NCI-H2227 treated with DMSO at 0.1 percent for 48 hours (cell line): ENCODE data around the gene RFK.
"Not testable (repeated sequence)": the region's sequence is repeated elsewhere in the genome, so short reads cannot be mapped to it uniquely, and the experiment has no call there.

Experiments
- DNase-seq: peaks from one replicate; lab custom pipeline; 2025; lab: John Stamatoyannopoulos, UW

RFK gene

DNA sequence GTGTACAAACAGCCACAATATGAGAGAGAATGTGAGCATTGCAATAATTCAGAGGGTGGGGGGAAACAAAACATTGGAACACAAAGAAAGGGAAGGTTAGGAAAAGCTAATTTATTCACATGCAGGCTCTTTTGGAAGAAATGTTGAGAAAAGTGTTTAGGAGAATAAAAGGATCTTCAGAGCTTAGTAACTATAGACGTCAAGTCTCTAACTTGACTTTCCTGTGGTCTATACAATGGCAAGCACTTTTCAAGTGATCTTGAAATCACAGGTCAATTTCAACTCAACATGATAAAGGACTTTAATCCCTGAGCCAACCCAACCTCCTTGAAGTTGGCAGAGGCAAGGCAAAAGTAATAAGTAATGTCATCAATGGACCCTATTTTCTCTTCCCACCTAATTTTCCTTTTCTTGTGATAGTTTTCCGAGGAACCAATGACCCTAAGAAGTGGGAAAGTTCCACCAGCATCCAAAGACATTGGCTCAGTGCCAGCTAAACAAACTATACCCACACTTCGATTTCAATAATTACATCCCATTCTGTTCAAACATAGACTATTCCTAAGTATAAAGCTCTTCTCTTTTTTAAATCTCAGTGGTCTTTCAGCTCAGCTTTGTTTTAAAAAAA lies 23.7 kb downstream of the RFK start:
- DNase-seq: peak; percentile 10

- peak; percentile 57 for DNase-seq
Observed at GRCh38 chr9:76369583-76369982, 24.6 kb downstream of the RFK start.

- no peak for DNase-seq
Observed at GRCh38 chr9:76366275-76366674, 28.0 kb downstream of the RFK start.

- no peak for DNase-seq
Observed at GRCh38 chr9:76365028-76365427, 29.2 kb downstream of the RFK start.

GRCh38 chr9:76363032-76363395 lies 31.2 kb downstream of the RFK start:
- DNase-seq: no peak

GRCh38 chr9:76362332-76363031 lies 31.7 kb downstream of the RFK start:
- DNase-seq: not testable (repeated sequence)

DNA sequence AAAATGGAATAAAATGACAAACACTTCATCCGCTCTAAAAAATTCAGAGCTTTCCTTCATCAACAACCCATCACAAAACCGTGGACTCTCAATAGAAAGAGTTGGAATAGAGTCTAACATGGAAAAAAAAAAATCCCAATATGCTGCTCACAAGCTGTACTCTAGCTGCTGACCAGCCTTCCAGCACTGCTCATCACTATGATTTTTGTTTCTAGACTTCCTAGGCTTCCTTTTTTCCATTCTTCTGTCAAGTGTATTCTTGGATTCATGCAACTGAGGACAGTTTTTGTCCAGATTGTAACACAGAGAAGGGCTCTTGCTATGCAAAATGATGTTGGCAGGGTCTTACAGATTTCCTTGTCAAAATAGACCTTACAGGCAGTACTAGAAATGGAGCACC lies 34.5 kb downstream of the RFK start:
- no peak for DNase-seq

GRCh38 chr9:76359365-76359764 lies 34.9 kb downstream of the RFK start:
- DNase-seq: no peak

- no peak for DNase-seq
Observed at GRCh38 chr9:76358628-76359280, 35.5 kb downstream of the RFK start.

- DNase-seq: no peak
Observed at GRCh38 chr9:76357555-76357954, 36.7 kb downstream of the RFK start.

DNA sequence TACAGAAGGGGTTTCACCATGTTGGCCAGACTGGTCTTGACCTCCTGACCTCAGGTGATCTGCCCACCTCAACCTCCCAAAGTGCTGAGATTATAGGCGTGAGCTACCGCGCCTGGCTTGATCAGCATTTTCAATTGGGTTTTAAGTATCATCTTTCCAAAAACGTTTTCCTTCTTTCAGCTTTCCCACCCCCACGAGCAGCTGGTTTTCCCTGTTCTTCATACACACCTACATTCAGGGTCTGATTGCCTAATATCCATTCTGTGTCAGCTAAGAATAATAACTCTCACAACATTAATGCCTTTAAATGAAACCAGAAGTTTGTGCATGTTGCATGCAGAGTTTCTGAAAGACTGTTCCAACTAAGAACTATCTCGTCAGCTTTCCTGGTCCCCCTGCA lies 38.3 kb downstream of the RFK start:
- DNase-seq: no peak

- no peak for DNase-seq
Observed at GRCh38 chr9:76354221-76354620, 40.0 kb downstream of the RFK start.

DNA sequence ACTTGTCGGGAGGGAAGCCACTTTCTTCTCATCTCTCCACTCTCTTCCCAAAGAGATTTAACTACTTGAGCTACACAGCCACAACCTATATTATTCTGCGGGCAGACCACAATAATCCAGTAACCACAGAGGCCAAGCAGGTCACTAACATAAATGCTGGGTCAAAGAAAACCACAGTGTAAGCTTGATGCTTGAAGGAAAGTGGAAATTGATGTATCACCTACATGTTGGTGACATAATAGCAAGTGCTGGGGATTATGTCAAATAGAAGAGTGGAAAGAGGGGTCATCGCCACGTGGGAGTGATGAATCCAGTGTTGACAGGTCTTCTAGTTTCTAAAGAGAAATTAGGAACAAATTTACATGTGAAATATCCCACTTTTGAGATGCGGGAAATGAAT lies 40.9 kb downstream of the RFK start:
- DNase-seq: no peak

DNA sequence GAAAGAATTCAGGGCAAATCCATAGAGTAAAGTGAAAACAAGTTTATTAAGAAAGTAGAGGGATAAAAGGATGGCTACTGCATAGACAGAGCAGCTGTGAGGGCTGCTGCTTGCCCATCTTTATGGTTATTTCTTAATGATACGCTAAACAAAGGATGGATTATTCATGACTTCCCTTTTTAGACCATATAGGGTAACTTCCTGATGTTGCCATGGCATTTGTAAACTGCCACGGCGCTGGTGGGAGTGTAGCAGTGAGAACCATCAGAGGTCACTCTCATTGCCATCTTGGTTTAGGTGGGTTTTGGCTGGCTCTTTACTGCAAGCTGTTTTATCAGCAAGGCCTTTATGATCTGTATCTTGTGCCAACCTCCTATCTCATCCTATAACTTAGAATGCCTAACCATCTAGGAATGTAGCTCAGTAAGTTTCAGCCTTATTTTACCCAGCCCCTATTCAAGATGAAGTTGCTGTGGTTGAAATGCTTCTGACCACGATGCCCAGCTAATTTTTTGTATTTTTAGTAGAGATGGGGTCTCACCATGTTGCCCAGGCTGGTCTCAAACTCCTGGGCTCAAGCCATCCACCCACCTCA lies 42.1 kb downstream of the RFK start:
- no peak for DNase-seq

DNA sequence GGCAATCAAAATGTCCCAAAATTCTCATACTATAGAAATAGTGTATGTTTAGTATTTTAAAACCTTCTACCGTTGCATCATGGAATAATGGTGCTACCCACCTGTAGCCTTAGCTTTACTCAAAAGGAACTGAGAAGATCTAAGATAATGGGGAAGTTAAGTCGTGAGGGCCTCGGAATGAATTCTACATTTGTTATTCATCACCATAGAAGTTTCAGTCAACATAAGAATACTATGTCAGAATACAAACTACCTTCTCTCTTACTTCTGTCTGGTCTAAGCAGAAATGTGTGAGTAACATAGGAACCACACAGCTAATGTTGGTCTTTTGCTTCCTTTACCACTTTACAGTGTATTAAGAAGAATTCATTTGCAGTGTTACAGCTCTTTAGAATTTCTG lies 43.2 kb downstream of the RFK start:
- DNase-seq: no peak

DNA sequence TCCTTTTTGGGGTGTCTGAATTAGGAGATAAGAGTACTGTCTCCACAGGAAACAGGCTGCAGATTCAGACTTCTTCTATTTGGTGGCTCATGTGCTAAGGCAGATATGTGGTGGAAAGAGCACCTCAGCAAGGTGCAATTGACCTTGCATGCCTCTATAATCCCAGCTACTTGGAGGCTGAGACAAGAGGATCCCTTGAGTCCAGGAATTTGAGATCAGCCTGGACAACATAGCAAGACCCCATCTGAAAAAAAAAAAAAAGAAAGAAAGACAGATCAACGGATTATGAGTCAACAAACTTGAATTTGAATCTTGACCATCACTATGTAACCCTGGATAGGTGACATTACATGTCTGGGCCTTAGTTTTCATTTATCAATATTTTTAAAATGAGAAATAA lies 44.4 kb downstream of the RFK start:
- DNase-seq: no peak

- no peak for DNase-seq
Observed at GRCh38 chr9:76342858-76343257, 51.4 kb downstream of the RFK start.

DNA sequence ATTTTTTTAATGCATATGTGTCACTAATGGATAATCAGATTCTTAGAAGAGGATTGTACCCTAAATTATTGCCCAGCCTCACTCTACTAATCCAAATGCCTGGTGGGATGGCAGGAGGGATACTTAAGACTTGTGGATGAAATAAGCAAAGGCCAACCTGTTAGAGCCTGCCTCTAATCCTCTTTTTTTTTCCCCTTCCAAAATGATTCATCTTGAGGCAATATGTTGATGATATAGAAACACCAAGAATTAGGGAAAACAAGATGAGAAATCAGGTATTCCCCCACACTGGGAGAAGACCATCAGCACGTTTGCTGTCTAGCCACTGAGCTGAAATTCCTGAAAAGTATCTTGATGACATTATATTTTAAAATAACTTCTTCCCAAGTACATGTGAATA lies 52.0 kb downstream of the RFK start:
- DNase-seq: no peak

GRCh38 chr9:76341616-76342015 lies 52.6 kb downstream of the RFK start:
- no peak for DNase-seq

DNA sequence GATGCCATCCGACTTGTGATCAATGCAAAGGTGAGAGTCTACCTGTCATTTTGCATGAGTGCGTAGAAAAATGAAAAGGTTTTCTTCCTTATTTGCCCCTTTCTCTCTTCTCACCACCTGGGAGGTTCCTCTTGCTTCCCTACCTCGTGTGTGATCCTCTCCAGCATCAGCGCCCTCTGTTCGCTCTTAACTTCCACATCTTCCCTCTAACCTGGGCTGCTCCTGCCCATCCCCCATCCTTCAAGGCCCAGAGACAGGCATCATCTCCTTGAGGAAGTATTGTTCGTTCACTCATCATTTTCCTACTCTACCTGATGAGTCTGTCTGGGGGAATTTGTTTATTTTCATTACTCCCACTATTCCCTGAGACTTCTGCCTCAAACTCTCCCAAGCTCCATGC lies 55.8 kb downstream of the RFK start:
- DNase-seq: no peak

DNA sequence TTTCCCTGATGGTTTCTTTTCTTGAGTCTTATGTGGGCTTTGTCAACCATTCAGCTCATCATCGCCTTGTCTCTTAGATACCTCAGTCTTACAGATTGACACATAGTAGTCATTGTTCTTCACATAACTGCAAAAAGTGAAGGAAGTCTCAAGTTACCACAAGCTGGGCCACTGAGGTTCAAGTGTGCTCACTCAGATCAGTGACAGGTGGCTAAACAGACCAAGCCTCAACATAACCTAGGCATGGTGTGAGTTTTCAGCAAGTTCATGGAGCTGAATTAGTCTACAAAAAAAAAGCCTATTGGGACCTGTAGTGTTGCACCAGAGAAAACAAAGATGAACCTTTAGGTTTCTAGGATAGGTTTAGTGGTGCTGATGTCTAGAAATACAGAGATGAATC lies 58.2 kb downstream of the RFK start:
- no peak for DNase-seq
